Neural cell (in vitro differentiated cells): ENCODE measurements around the gene PCTP. TPM values are rescaled to one million over a fixed set of nuclear protein-coding genes. Genes with fewer than 3 reads are reported as not detected.

ENCODE experiments used
- H2AFZ ChIP-seq: fragments of 200-600, 300-800 bp; sonication (generic), shearing (Covaris generic); 2 replicates; pipeline ENCODE4 v1.6.0; 2014; ENCODE audit warnings: low read depth, mild to moderate bottlenecking, antibody characterized with exemption, low read length, moderate library complexity
- H3F3A ChIP-seq: fragments of 200-600 bp; shearing (Covaris generic); 2 replicates; pipeline ENCODE4 v1.6.1; 2016; ENCODE audit warnings: mild to moderate bottlenecking, moderate library complexity, mixed read lengths, antibody characterized with exemption, low read length; ENCODE audit not compliant: insufficient read depth, poor library complexity, severe bottlenecking
- H3K27ac ChIP-seq: fragments of 200-600, 300-800 bp; sonication (generic), shearing (Covaris generic); 2 replicates; pipeline ENCODE4 v1.5.1; 2014; ENCODE audit warnings: mild to moderate bottlenecking, low read length, moderate library complexity
- H3K27me3 ChIP-seq: fragments of 300-800, 200-600 bp; sonication (generic), shearing (Covaris generic); 2 replicates; pipeline ENCODE4 v1.6.0; 2014; ENCODE audit warnings: mild to moderate bottlenecking, low read depth, low read length, moderate library complexity; ENCODE audit not compliant: insufficient read depth
- H3K36me3 ChIP-seq: fragments of 300-800, 200-600 bp; sonication (generic), shearing (Covaris generic); 2 replicates; pipeline ENCODE4 v1.5.1; 2014; ENCODE audit warnings: mild to moderate bottlenecking, antibody characterized with exemption, low read length, moderate library complexity; ENCODE audit not compliant: insufficient read depth
- H3K4me2 ChIP-seq: fragments of 300-800, 200-600 bp; sonication (generic), shearing (Covaris generic); 2 replicates; pipeline ENCODE4 v1.6.0; 2014; ENCODE audit warnings: mild to moderate bottlenecking, low read length
- H3K4me3 ChIP-seq: fragments of 300-800, 200-600 bp; sonication (generic), shearing (Covaris generic); 2 replicates; pipeline ENCODE4 v1.5.1; 2014; ENCODE audit warnings: mild to moderate bottlenecking, low read length, moderate library complexity
- H3K79me2 ChIP-seq: fragments of 200-600 bp; shearing (Covaris generic); replicated peaks from 2 replicates; pipeline ENCODE4 v1.6.0; 2014; ENCODE audit warnings: mild to moderate bottlenecking, low read length, moderate library complexity; ENCODE audit not compliant: insufficient read depth
- H3K9ac ChIP-seq: fragments of 300-800, 200-600 bp; sonication (generic), shearing (Covaris generic); 2 replicates; pipeline ENCODE4 v1.6.1; 2016; ENCODE audit warnings: mild to moderate bottlenecking, low read length, mixed read lengths
- H3K9me2 ChIP-seq: fragments of 200-600 bp; shearing (Covaris generic); 2 replicates; pipeline ENCODE4 v1.6.1; 2016; ENCODE audit warnings: mild to moderate bottlenecking, low read length, mixed read lengths; ENCODE audit not compliant: insufficient read depth
- H3K9me3 ChIP-seq: fragments of 200-600, 300-800 bp; sonication (generic), shearing (Covaris generic); 2 replicates; pipeline ENCODE4 v1.6.1; 2016; ENCODE audit warnings: mild to moderate bottlenecking, mixed run types, low read length, moderate library complexity, mixed read lengths
- H4K20me1 ChIP-seq: fragments of 200-600 bp; shearing (Covaris generic); 2 replicates; pipeline ENCODE4 v1.6.1; 2016; ENCODE audit warnings: mild to moderate bottlenecking, mixed run types; ENCODE audit not compliant: insufficient read depth
- CTCF ChIP-seq: fragments of 450-650 bp; IDR thresholded peaks from 2 replicates; pipeline ENCODE4 v1.5.1; 2014; ENCODE audit warnings: antibody characterized with exemption, mild to moderate bottlenecking, moderate library complexity; ENCODE audit not compliant: poor library complexity, severe bottlenecking
- EP300 ChIP-seq: fragments of 450-650 bp; conservative IDR thresholded peaks from 2 replicates; pipeline ENCODE4 v1.6.1; 2014; ENCODE audit warnings: antibody characterized with exemption, mild to moderate bottlenecking, moderate library complexity; ENCODE audit not compliant: poor library complexity, severe bottlenecking
- EZH2 ChIP-seq: fragments of 200-600, 300-800 bp; shearing (Covaris generic), sonication (generic); IDR thresholded peaks from 2 replicates; pipeline ENCODE4 v1.6.1; 2014; ENCODE audit warnings: antibody characterized with exemption, low read length, borderline replicate concordance, mild to moderate bottlenecking; ENCODE audit not compliant: insufficient read depth, poor library complexity, severe bottlenecking
- MXI1 ChIP-seq: fragments of 450-650 bp; conservative IDR thresholded peaks from 2 replicates; pipeline ENCODE4 v1.6.1; 2014; ENCODE audit warnings: antibody characterized with exemption, mild to moderate bottlenecking; ENCODE audit not compliant: poor library complexity, severe bottlenecking
- POLR2AphosphoS5 ChIP-seq: IDR thresholded peaks from 2 replicates; pipeline ENCODE4 v1.6.1; 2012
- RAD21 ChIP-seq: fragments of 450-650 bp; conservative IDR thresholded peaks from 2 replicates; pipeline ENCODE4 v1.6.1; 2014; ENCODE audit warnings: antibody characterized with exemption, mild to moderate bottlenecking, moderate library complexity
- REST ChIP-seq: IDR thresholded peaks from 2 replicates; pipeline ENCODE4 v1.6.1; 2012; ENCODE audit warnings: borderline replicate concordance
- SMC3 ChIP-seq: fragments of 450-650 bp; conservative IDR thresholded peaks from 2 replicates; pipeline ENCODE4 v1.6.1; 2014; ENCODE audit warnings: antibody characterized with exemption, mild to moderate bottlenecking, moderate library complexity; ENCODE audit not compliant: poor library complexity
- TAF1 ChIP-seq: IDR thresholded peaks from 2 replicates; pipeline ENCODE4 v1.6.1; 2012; ENCODE audit warnings: low read depth
- polyA plus RNA-seq: library from polyadenylated mRNA; depleted of rRNA; stranded (reverse); fragments of >200 nt; gene quantifications from 2 replicates; pipeline ENCODE4 v1.2.3, GENCODE V29; 2014

Gene PCTP
- polyA plus RNA-seq, 1 donor from 2014 or later, result 3.9 TPM

- H3K27ac ChIP-seq, result no peak overlapping the region
Observed at GRCh38 chr17:55731586-55732250, 19.1 kb upstream of the PCTP start.

More at GRCh38 chr17:55731586-55732250, 19.1 kb upstream of the PCTP start:
- H3K4me2 ChIP-seq, result no peak overlapping the region
- no peaks in the 10 kb centered on the region for H3K36me3 ChIP-seq
- no peak overlapping the region for H2AFZ ChIP-seq
- H3K79me2 ChIP-seq, result no peaks in the 10 kb centered on the region
- no peak overlapping the region for H3K9ac ChIP-seq
- no peaks in the 10 kb centered on the region for H3K9me3 ChIP-seq
- no peaks in the 10 kb centered on the region for H3F3A ChIP-seq
- no peaks in the 10 kb centered on the region for H3K9me2 ChIP-seq
- no peaks in the 10 kb centered on the region for H3K27me3 ChIP-seq
- H4K20me1 ChIP-seq, result no peaks in the 10 kb centered on the region
- no peak overlapping the region for H3K4me3 ChIP-seq
- no peak for TF ChIP-seq CTCF
- no peak for TF ChIP-seq EZH2
- no peak for TF ChIP-seq SMC3
- TF ChIP-seq MXI1, result no peak
- TF ChIP-seq TAF1, result no peak
- TF ChIP-seq EP300, result no peak
- TF ChIP-seq RAD21, result no peak
- no peak for TF ChIP-seq POLR2AphosphoS5
- no peak for TF ChIP-seq REST
